Keratinocyte (primary cell): Measurements from ENCODE around the gene NGB. TPM values are rescaled to one million over a fixed set of nuclear protein-coding genes. Genes with fewer than 3 reads are reported as not detected.

Experiments
- DNase-seq: peaks from one replicate; pipeline ENCODE4 v3.0.0-alpha.2; 2011; ENCODE audit warnings: low read depth, missing footprints, low spot score
- FAIRE-seq: peaks from 2 replicates; lab custom pipeline; 2011; peaks lifted over from hg19 to GRCh38; lab: Jason Lieb, UNC
- H2AFZ ChIP-seq: 2 replicates; pipeline ENCODE4 v1.6.0; 2012; ENCODE audit warnings: low read length, control low read depth, inconsistent platforms; ENCODE audit not compliant: control insufficient read depth
- H3K27ac ChIP-seq: 2 replicates; pipeline ENCODE4 v1.5.1; 2011; ENCODE audit warnings: low read length; ENCODE audit not compliant: control insufficient read depth, insufficient read depth
- H3K27me3 ChIP-seq: 3 replicates; pipeline ENCODE4 v1.6.0; 2011; ENCODE audit warnings: low read length; ENCODE audit not compliant: control insufficient read depth, insufficient read depth; ENCODE audit errors: extremely low read depth
- H3K36me3 ChIP-seq, 2 experiments: 2 replicates in 1 of 2; 3 replicates in 1 of 2; pipeline ENCODE4 v1.5.1; 2011; ENCODE audit warnings: low read length in 2 of 2, mild to moderate bottlenecking in 1 of 2; ENCODE audit not compliant: control insufficient read depth in 2 of 2, insufficient read depth in 2 of 2; ENCODE audit errors: extremely low read depth in 1 of 2
- H3K4me1 ChIP-seq: 3 replicates; pipeline ENCODE4 v1.5.1; 2011; ENCODE audit warnings: low read length; ENCODE audit not compliant: control insufficient read depth, insufficient read depth; ENCODE audit errors: extremely low read depth
- H3K4me2 ChIP-seq: 3 replicates; pipeline ENCODE4 v1.6.0; 2011; ENCODE audit warnings: low read depth, low read length; ENCODE audit not compliant: control insufficient read depth, insufficient read depth; ENCODE audit errors: extremely low read depth
- H3K4me3 ChIP-seq, 3 experiments: fragments of 200-600 bp in 1 of 3; sonication (generic) in 1 of 3; 2 replicates in 2 of 3; 3 replicates in 1 of 3; pipeline ENCODE4 v1.5.1; 2011 to 2016; ENCODE audit warnings: low read length in 3 of 3, mild to moderate bottlenecking in 3 of 3, control low read depth in 2 of 3, inconsistent platforms in 1 of 3, low read depth in 1 of 3, mixed read lengths in 1 of 3, mixed run types in 1 of 3, moderate library complexity in 1 of 3; ENCODE audit not compliant: control insufficient read depth in 2 of 3, insufficient read depth in 2 of 3; ENCODE audit errors: extremely low read depth in 1 of 3
- H3K79me2 ChIP-seq: 2 replicates; pipeline ENCODE4 v1.6.0; 2012; ENCODE audit warnings: low read length; ENCODE audit not compliant: control insufficient read depth, insufficient read depth
- H3K9ac ChIP-seq: 3 replicates; pipeline ENCODE4 v1.6.0; 2011; ENCODE audit warnings: low read length; ENCODE audit not compliant: control insufficient read depth, insufficient read depth; ENCODE audit errors: extremely low read depth
- H3K9me1 ChIP-seq: 3 replicates; pipeline ENCODE4 v1.6.0; 2011; ENCODE audit warnings: low read length; ENCODE audit not compliant: control insufficient read depth, insufficient read depth; ENCODE audit errors: extremely low read depth
- H3K9me3 ChIP-seq: 2 replicates; pipeline ENCODE4 v1.5.1; 2012; ENCODE audit warnings: low read depth, low read length; ENCODE audit not compliant: control insufficient read depth
- H4K20me1 ChIP-seq: 3 replicates; pipeline ENCODE4 v1.6.0; 2011; ENCODE audit warnings: low read length; ENCODE audit not compliant: control insufficient read depth, insufficient read depth; ENCODE audit errors: extremely low read depth
- EZH2 ChIP-seq: IDR thresholded peaks from one replicate; pipeline ENCODE4 v1.6.1; 2012; ENCODE audit warnings: inconsistent platforms, mild to moderate bottlenecking, low read length, moderate library complexity
- dilution Hi-C: fragments of 300-500 bp; cut with MboI; formaldehyde crosslinking; loops from one replicate; pipeline ENCODE4 v1.7.0; 2020; ENCODE audit warnings: low sequenced_read_pairs; ENCODE audit not compliant: extremely low pct_ligation_motif_present
- polyA plus RNA-seq, 5 experiments: library from polyadenylated mRNA; depleted of rRNA in 3 of 5; stranded (reverse) in 3 of 5; stranded (forward) in 1 of 5; unstranded in 1 of 5; fragments of >200 nt; gene quantifications; 1 replicate in 1 of 5; 2 replicates in 3 of 5; 3 replicates in 1 of 5; pipeline versions ENCODE4 v1.2.1 to v1.2.3, GENCODE V29; 2011 to 2012; ENCODE audit warnings: missing spikeins in 2 of 5, low read depth in 1 of 5, low replicate concordance in 1 of 5
- TF ChIP-seq, protein P1 (sequence below), 3 experiments: IDR thresholded peaks in 1 of 3; conservative IDR thresholded peaks in 1 of 3; optimal IDR thresholded peaks in 1 of 3; 2 replicates in 2 of 3; 3 replicates in 1 of 3; pipeline versions ENCODE3 to v1.5.1; 2011; ENCODE audit warnings: low read length in 3 of 3, mild to moderate bottlenecking in 3 of 3, moderate library complexity in 2 of 3, control low read depth in 1 of 3, inconsistent platforms in 1 of 3; ENCODE audit not compliant: insufficient read depth in 2 of 3; ENCODE audit errors: extremely low read depth in 1 of 3

Gene NGB
- polyA plus RNA-seq, 1 donor (not counting 4 experiments of a cell fraction or from before 2014, with no cell fraction given) = not detected

DNA sequence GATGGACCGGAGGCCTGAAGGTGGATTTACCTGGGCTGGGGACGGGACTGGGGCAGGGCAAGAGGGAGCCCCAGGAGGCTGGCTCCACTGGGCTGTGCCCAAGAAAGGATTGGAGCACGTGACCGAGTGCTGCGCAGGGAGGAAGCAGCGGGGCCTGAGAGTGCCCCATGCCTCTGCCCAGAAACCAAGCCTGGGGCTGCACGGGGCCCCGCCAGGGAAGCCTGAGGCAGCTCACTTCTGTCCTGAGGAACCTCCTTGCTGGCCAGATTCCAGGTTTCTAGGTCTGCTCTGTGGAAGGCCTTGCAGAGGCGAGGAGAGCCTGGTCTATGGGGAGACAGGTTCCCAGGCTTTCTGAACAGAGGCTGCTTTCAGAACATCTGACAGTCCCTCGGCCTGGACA, 10.4 kb downstream of the NGB start:
- Histone ChIP-seq H2AFZ (no peak overlapping the region), H3K36me3 (no peaks in the 10 kb centered on the region), H3K27me3 (peaks cover 14% of the 10 kb centered on the region), H3K9me3 (no peaks in the 10 kb centered on the region), H3K79me2 (no peaks in the 10 kb centered on the region), H4K20me1 (no peaks in the 10 kb centered on the region), H3K4me3 (no peak overlapping the region), H3K4me1 (no peaks in the 10 kb centered on the region), H3K4me2 (no peak overlapping the region), H3K9me1 (no peaks in the 10 kb centered on the region), H3K9ac (no peak overlapping the region), H3K27ac (no peak overlapping the region)
- dilution Hi-C loops = no loop called here
- FAIRE-seq (no peak), DNase-seq (no peak)
- TF ChIP-seq, protein P1, sequence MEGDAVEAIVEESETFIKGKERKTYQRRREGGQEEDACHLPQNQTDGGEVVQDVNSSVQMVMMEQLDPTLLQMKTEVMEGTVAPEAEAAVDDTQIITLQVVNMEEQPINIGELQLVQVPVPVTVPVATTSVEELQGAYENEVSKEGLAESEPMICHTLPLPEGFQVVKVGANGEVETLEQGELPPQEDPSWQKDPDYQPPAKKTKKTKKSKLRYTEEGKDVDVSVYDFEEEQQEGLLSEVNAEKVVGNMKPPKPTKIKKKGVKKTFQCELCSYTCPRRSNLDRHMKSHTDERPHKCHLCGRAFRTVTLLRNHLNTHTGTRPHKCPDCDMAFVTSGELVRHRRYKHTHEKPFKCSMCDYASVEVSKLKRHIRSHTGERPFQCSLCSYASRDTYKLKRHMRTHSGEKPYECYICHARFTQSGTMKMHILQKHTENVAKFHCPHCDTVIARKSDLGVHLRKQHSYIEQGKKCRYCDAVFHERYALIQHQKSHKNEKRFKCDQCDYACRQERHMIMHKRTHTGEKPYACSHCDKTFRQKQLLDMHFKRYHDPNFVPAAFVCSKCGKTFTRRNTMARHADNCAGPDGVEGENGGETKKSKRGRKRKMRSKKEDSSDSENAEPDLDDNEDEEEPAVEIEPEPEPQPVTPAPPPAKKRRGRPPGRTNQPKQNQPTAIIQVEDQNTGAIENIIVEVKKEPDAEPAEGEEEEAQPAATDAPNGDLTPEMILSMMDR (optimal IDR thresholded peaks at IDR 0.05 in 1 of 3, IDR thresholded peaks at IDR 0.05 in 1 of 3, conservative IDR thresholded peaks at IDR 0.05 in 1 of 3; ENCODE audit: extremely low read depth in 1 of 3, insufficient read depth in 2 of 3, low read length in 3 of 3) = no peak
- no peak for TF ChIP-seq EZH2

DNA sequence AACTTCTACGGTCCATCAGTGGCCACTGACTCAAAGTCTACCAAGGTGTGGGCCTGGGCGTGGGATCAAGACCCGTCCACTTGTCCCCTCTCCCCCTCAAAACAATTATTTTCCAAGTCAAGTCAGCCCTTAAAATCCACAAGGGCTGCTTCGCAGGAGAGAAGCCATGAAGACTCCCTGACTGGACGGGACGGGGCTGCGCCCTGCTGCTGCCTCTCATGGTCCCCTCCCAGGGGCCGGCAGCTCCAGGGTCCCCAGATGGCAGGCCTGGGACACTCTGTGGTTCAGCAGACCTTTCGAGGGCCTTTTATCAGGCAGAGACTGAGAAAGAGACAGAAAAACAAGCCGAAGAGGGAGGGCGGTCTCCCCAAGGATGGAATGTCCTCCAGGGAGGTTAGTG, 10.8 kb downstream of the NGB start:
- no peak for TF ChIP-seq EZH2
- TF ChIP-seq, protein P1 (optimal IDR thresholded peaks at IDR 0.05 in 1 of 3, IDR thresholded peaks at IDR 0.05 in 1 of 3, conservative IDR thresholded peaks at IDR 0.05 in 1 of 3; ENCODE audit: extremely low read depth in 1 of 3, insufficient read depth in 2 of 3, low read length in 3 of 3) = no peak
- no peak overlapping the region for H3K27ac ChIP-seq
- H2AFZ ChIP-seq = no peak overlapping the region
- H3K4me2 ChIP-seq = no peak overlapping the region
- dilution Hi-C loops = no loop called here
- H3K79me2 ChIP-seq = no peaks in the 10 kb centered on the region
- H4K20me1 ChIP-seq = no peaks in the 10 kb centered on the region
- peaks cover 13% of the 10 kb centered on the region for H3K27me3 ChIP-seq
- FAIRE-seq (no peak), DNase-seq (no peak)
- no peak overlapping the region for H3K4me3 ChIP-seq
- no peaks in the 10 kb centered on the region for H3K4me1 ChIP-seq
- H3K9me1 ChIP-seq = no peaks in the 10 kb centered on the region
- no peaks in the 10 kb centered on the region for H3K9me3 ChIP-seq
- no peak overlapping the region for H3K9ac ChIP-seq
- no peaks in the 10 kb centered on the region for H3K36me3 ChIP-seq
